Liver (tissue), 3 donors: ENCODE measurements around the gene UNCX.

Experiments used
- EGR1 ChIP-seq, 2 donors: IDR thresholded peaks; 2 replicates each; pipeline ENCODE4 v1.6.1; 2016 to 2018; ENCODE audit warnings: antibody characterized with exemption in 2 of 2, low read depth in 2 of 2
- GABPA ChIP-seq, 2 donors: IDR thresholded peaks in 1 of 2; conservative IDR thresholded peaks in 1 of 2; 2 replicates each; pipeline ENCODE4 v1.6.1; 2016; ENCODE audit warnings: antibody characterized with exemption in 2 of 2, mild to moderate bottlenecking in 1 of 2, moderate library complexity in 1 of 2
- NR2F2 ChIP-seq: IDR thresholded peaks from 2 replicates; pipeline ENCODE4 v1.6.1; 2016; ENCODE audit warnings: antibody characterized with exemption
- REST ChIP-seq: IDR thresholded peaks from 2 replicates; pipeline ENCODE4 v1.6.1; 2016; ENCODE audit warnings: antibody characterized with exemption, mild to moderate bottlenecking
- ZBTB33 ChIP-seq: IDR thresholded peaks from 2 replicates; pipeline ENCODE4 v1.6.1; 2016; ENCODE audit warnings: antibody characterized with exemption
- TF ChIP-seq, protein P1 (sequence below): fragments of 150-350 bp; IDR thresholded peaks from 2 replicates; pipeline ENCODE4 v1.5.1; 2017; ENCODE audit warnings: improper control_type of control experiment, low read depth, low read length; ENCODE audit not compliant: missing input control
- TF ChIP-seq, protein P2 (sequence below): IDR thresholded peaks from 2 replicates; pipeline ENCODE4 v1.6.1; 2016; ENCODE audit warnings: antibody characterized with exemption
- donor health status: healthy.
- donor health status: healthy.

DNA sequence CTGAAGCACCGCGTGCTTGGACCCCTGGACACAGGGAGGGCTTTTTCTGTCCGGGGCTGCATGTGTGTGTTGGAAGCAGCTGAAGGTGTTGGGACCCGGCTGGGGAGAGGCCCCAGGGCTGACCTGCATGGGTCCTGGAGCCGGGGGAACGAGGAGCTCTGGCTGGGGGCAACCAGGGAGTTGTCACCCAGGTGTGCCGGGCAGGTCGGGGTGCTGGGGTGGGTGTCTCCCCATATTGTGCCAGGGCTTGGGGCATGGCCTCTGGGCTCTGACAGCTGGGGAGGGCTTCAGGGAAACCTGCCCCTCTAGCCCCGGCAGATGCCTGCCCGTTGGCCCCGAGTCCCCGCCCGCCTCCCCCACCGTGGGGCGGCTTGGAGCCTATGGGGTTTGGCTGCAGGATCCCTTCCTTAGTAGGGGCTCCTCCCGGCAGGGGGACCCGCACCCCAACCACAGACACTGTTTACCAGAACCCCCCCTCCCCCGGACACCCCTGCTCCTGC, 42.3 kb downstream of the UNCX start:
- TF ChIP-seq, protein P1, sequence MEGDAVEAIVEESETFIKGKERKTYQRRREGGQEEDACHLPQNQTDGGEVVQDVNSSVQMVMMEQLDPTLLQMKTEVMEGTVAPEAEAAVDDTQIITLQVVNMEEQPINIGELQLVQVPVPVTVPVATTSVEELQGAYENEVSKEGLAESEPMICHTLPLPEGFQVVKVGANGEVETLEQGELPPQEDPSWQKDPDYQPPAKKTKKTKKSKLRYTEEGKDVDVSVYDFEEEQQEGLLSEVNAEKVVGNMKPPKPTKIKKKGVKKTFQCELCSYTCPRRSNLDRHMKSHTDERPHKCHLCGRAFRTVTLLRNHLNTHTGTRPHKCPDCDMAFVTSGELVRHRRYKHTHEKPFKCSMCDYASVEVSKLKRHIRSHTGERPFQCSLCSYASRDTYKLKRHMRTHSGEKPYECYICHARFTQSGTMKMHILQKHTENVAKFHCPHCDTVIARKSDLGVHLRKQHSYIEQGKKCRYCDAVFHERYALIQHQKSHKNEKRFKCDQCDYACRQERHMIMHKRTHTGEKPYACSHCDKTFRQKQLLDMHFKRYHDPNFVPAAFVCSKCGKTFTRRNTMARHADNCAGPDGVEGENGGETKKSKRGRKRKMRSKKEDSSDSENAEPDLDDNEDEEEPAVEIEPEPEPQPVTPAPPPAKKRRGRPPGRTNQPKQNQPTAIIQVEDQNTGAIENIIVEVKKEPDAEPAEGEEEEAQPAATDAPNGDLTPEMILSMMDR: no peak
- TF ChIP-seq EGR1 (IDR thresholded peaks at IDR 0.05; ENCODE audit: low read depth in 2 of 2) (no peak), ZBTB33 (no peak), REST (no peak), GABPA (IDR thresholded peaks at IDR 0.05 in 1 of 2, conservative IDR thresholded peaks at IDR 0.05 in 1 of 2) (no peak), NR2F2 (no peak)
- TF ChIP-seq, protein P2, sequence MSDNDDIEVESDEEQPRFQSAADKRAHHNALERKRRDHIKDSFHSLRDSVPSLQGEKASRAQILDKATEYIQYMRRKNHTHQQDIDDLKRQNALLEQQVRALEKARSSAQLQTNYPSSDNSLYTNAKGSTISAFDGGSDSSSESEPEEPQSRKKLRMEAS: no peak
